Measurements from ENCODE around the gene HEXIM2. TPM values are rescaled to one million over a fixed set of nuclear protein-coding genes. Genes with fewer than 3 reads are reported as not detected.
A peak's percentile ranks its signal among the peaks of the same experiment; 100 is the strongest.

HEXIM2 gene
- total RNA-seq, 1 experiment from 2014 or later: 12.5 TPM

- Histone ChIP-seq H3K9me3 (ENCODE audit: control insufficient read depth, low read depth, low read length) (no peaks in the 10 kb centered on the region), H3K9ac (ENCODE audit: extremely low read depth, insufficient read length, low read length) (no peak within 1 kb of the TSS), H3K4ac (ENCODE audit: low read depth, low read length) (no peak within 1 kb of the TSS), H3K4me1 (ENCODE audit: insufficient read depth, low read length) (no peaks in the 10 kb centered on the region; the same call in 1 of the 2 replicates), H2BK20ac (ENCODE audit: low read depth, low read length, poor library complexity, severe bottlenecking) (no peak within 1 kb of the TSS), H2AFZ (ENCODE audit: low read length) (no peak within 1 kb of the TSS), H3K27me3 (ENCODE audit: insufficient read depth, low read length) (no peaks in the 10 kb centered on the region), H4K20me1 (ENCODE audit: control insufficient read depth, insufficient read depth, insufficient read length) (no peaks in the 10 kb centered on the region), H2BK120ac (ENCODE audit: low read depth, low read length, poor library complexity, severe bottlenecking) (no peak within 1 kb of the TSS), H3K4me2 (ENCODE audit: insufficient read depth, insufficient read length, low read length) (peak within 1 kb of the TSS; percentile 66), H3T11ph (ENCODE audit: low read length) (no peak within 1 kb of the TSS), H4K8ac (replicated peaks; ENCODE audit: insufficient read length, low read depth, low read length) (no peak within 1 kb of the TSS), H3K23ac (ENCODE audit: insufficient read length, low read depth, low read length) (no peak within 1 kb of the TSS), H3K14ac (ENCODE audit: insufficient read depth, low read length) (peak within 1 kb of the TSS; percentile 23; the same call in 1 of the 2 replicates), H4K5ac (ENCODE audit: insufficient read length, low read depth, low read length) (no peak within 1 kb of the TSS), H3K27ac (ENCODE audit: insufficient read length, low read depth, low read length) (no peak within 1 kb of the TSS), H2BK12ac (ENCODE audit: insufficient read length, low read depth, low read length) (no peak within 1 kb of the TSS), H3K56ac (ENCODE audit: insufficient read length, low read depth, low read length) (no peak within 1 kb of the TSS), H3K23me2 (ENCODE audit: insufficient read length, low read depth, low read length, poor library complexity, severe bottlenecking) (peaks cover 14% of the 10 kb centered on the region), H3K79me1 (ENCODE audit: insufficient read depth, low read depth, low read length, poor library complexity, severe bottlenecking) (no peaks in the 10 kb centered on the region), H4K91ac (ENCODE audit: insufficient read length, low read depth, low read length) (no peak within 1 kb of the TSS), H2BK15ac (ENCODE audit: low read depth, low read length) (no peak within 1 kb of the TSS), H2AK5ac (ENCODE audit: insufficient read length, low read length) (no peak within 1 kb of the TSS), H2BK5ac (ENCODE audit: insufficient read length, low read length) (no peak within 1 kb of the TSS), H3K18ac (ENCODE audit: insufficient read length, low read depth, low read length) (no peak within 1 kb of the TSS), H3K79me2 (ENCODE audit: insufficient read depth, low read length) (no peaks in the 10 kb centered on the region)
- no CpG with 5 or more reads among the region's 36 CpGs for WGBS (ENCODE audit: extremely low coverage, insufficient read length, low lambda C conversion rate)
- Mint-ChIP-seq H3K27ac (peak within 1 kb of the TSS in 1 of 3 experiments; percentile 57; a peak in 1 of 7 replicates), H3K9me3 (peaks cover 3 to 5% of the 10 kb centered on the region in 2 experiments; a peak in 4 of 5 replicates), H3K4me3 (peak within 1 kb of the TSS; percentile 73 to 85), H3K27me3 (ENCODE audit: low read depth) (no peaks in the 10 kb centered on the region; the same call in 1 of the 2 replicates), H3K36me3 (ENCODE audit: insufficient read depth in 1 of 3, low read depth in 3 of 3) (no peaks in the 10 kb centered on the region), H3K4me1 (peaks cover 32 to 36% of the 10 kb centered on the region in 2 experiments)
- no peak for DNase-seq
- no peak for TF ChIP-seq CTCF (conservative IDR thresholded peaks at IDR 0.05)
Observed at GRCh38 chr17:45132320-45132571, 29.4 kb upstream of the HEXIM2 start, which contains the start of gene PLCD3. PLCD3 (minus strand) TSS chr17:45132515; CDS start chr17:45132410, 105 bp downstream.
